GM18502 (cell line): ENCODE data around the gene STX17.
A peak's percentile ranks its signal among the peaks of the same experiment; 100 is the strongest.
"Not testable (repeated sequence)": the region's sequence is repeated elsewhere in the genome, so short reads cannot be mapped to it uniquely, and the experiment has no call there.

Experiments used
- ATAC-seq: cut with Tn5 transposase; IDR thresholded peaks from one replicate; pipeline ENCODE4 v1.9.1; 2021; ENCODE audit warnings: mild to moderate bottlenecking; ENCODE audit not compliant: unreplicated experiment, poor library complexity

Gene STX17

GRCh38 chr9:99906403-99907207 lies at the start of gene STX17:
Gene STX17 (plus strand): TSS chr9:99906654. CDS start chr9:99915240, 8,586 bp downstream.
- peak; percentile 86 for ATAC-seq

GRCh38 chr9:99857576-99857975 lies 48.9 kb upstream of the STX17 start:
- ATAC-seq, result not testable (repeated sequence)

DNA sequence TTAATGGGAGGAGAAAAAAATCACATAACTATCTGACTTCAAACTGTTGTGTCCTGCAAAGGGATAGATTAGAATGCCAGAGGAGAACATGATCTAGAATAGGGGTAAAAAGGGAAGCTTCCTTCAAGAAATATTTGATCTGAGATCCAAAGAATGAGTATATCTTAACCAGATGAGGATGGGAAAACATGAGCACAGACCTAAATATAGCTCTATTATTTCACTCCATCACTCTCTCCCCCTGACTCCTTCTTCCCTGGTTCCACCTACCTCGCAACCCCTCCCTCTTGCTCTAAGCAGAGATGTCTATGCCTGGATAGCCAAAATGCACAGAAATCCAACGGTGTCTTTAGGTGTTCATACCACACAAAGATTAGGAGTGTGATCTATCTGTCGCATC lies 48.4 kb upstream of the STX17 start:
- no peak for ATAC-seq

GRCh38 chr9:99859243-99859980 lies 47.0 kb upstream of the STX17 start:
- no peak for ATAC-seq

- no peak for ATAC-seq
Measured at GRCh38 chr9:99860266-99860665, 46.2 kb upstream of the STX17 start.

DNA sequence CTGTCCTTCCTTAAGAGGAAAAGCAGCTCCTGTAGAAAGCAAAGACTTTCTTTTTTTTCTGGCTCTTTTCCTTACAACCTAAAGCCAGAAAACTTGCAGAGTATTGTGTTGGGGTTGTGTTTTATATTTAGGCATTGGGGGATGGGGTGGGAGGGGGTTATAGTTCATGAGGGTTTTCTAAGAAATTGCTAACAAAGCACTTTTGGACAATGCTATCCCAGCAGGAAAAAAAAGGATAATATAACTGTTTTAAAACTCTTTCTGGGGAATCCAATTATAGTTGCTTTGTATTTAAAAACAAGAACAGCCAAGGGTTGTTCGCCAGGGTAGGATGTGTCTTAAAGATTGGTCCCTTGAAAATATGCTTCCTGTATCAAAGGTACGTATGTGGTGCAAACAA lies 42.5 kb upstream of the STX17 start:
- no peak for ATAC-seq

DNA sequence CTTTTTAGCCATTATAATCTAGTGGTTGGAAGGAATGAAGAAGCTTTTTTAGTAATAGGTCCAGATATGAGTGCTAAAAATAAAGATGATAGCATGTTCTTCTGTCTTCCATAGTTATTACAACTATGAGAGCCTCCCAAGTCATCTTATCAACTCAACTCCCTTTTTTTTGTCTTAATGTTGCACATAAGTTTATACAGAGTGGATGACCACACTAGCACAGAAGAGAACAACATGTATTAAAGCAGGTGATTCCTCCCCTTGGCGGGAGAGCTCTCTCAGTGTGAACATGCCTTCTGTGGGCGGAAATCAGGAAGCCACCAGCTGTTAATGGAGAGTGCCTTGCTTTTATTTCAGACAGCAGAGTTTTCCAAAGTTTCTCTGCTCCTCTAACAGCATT lies 40.1 kb upstream of the STX17 start:
- ATAC-seq, result no peak

DNA sequence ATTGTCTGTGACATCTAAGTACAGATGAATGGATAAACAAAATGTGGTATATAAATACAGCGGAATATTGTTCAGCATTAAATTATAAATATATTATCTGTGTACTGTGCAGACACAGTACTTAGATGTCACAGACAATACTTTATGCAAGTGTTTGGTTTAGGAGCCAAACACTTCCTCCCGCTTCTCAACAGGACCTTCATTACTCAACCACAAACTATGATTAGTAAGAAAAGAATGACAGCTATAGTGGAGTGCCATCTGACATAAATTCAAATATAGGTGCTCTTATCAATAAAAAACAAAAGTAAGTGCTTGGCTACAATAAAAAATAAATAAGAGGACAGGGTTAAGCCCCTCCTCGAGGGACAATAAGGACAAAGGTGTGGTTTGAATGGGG lies 38.9 kb upstream of the STX17 start:
- peak; percentile 32 for ATAC-seq

- peak; percentile 68 for ATAC-seq
Measured at GRCh38 chr9:99867968-99868367, 38.5 kb upstream of the STX17 start.

- peak; percentile 88 for ATAC-seq
Measured at GRCh38 chr9:99868845-99869244, 37.6 kb upstream of the STX17 start.

DNA sequence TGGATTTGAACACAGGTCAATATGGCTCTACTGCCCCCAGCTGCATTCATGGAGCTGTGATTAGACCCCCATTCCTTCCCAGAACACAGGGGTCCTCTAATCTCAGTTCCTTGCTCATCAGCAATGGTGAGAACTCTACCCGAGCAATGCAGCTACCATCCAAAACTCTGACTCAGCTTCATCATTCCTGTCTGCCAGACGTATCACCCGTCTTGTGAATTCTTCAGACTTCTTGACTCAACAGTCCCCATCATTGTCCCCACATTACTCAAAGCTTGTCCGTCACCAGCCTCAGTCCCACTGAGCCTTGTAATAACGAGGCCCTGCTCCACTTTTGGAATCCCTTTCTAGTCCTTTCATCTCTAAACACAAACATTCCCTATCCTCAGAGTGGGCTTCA lies 36.3 kb upstream of the STX17 start:
- ATAC-seq, result no peak

DNA sequence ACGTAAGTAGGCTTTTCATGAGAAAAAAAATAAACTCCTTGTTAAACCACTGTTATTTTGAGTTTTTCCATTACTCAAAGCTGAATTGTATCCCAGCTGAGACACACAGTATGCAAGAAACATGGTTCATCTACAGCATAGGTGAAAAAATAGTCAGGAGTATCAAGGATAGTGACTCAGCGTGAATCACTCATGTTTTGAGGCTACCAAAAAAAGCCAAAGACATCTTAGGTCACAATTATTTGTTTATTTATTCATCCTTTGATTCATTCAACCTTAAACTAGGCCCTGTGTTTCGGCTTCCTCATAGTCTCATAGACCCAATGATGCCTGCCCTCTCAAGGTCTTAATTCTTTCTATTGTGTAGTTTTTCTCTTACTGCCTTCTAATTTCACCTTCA lies 32.9 kb upstream of the STX17 start:
- no peak for ATAC-seq

- ATAC-seq, result no peak
Measured at GRCh38 chr9:99873943-99874584, 32.4 kb upstream of the STX17 start.

DNA sequence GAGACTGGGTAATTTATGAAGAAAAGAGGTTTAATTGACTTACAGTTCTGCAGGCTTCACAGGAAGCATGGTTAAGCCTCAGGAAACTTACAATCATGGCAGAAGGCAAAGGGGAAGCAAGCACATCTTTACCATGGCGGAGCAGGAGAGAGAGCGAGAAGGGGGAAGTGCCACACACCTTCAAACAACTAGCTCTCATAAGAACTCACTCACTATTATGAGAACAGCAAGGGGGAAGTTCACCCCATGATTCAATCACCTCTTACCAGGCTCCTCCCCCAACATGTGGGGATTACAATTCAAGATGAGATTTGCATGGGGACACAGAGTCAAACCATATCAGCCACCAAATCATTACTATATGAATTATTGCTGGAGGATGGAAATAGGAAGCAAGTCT lies 30.3 kb upstream of the STX17 start:
- ATAC-seq, result no peak

DNA sequence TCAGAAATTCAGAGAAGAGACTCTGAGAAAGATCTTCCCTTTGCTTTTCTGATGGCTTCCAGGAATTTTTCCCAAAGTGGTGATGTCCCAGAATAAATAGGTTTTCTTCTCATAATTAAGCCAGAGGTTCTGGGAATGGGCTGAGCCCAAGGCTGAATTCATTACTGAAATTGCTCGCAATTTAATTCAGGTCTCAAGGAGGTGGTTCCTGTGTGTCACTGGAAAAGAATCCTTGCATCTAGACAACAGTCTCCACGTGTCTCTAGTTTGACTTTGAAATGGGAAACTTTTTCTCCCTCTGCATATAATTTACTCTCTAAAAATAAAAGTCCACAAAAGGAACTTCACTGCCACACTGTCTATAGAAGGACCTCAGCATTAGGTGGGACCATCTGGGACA lies 27.8 kb upstream of the STX17 start:
- no peak for ATAC-seq

GRCh38 chr9:99881769-99882168 lies 24.7 kb upstream of the STX17 start:
- ATAC-seq, result no peak

- ATAC-seq, result no peak
Measured at GRCh38 chr9:99885747-99886146, 20.7 kb upstream of the STX17 start.

DNA sequence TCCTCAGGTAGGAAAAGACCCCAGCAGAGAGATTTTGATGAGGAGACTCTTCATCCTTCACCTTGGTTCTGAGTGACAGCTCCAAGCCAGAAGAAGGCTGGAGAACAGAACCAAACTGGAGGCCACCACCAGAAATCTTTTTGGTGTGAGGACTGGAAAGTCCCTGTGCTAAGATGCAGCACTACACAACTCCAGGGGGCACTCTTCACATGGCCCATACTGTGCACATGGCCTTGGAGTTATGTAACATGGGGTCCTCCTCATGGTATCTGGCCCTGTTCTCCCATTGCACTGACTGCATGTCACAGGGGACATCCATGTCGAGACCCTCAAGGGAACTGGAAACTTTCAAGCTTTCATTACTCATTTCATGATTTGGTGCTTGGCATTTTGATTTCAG lies 17.3 kb upstream of the STX17 start:
- ATAC-seq, result no peak

DNA sequence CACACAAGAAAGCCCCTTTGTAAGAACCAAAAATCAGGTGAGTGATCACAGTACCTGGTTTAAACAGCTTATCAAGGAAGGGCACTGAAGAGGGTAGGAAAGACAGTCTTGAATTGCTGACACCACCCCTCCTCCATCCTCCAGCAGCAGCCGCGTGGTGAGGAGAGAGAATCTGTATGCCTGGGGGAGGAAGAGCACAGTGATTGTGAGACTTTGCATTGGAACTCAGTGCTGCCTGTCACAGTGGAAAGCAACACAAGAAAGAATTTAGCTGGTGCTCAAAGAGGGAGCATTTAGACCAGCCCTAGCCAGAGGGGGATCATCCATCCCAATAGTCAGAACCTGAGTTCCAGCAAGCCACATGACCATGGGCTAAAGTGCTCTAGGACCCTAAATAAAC lies 11.6 kb upstream of the STX17 start:
- no peak for ATAC-seq

DNA sequence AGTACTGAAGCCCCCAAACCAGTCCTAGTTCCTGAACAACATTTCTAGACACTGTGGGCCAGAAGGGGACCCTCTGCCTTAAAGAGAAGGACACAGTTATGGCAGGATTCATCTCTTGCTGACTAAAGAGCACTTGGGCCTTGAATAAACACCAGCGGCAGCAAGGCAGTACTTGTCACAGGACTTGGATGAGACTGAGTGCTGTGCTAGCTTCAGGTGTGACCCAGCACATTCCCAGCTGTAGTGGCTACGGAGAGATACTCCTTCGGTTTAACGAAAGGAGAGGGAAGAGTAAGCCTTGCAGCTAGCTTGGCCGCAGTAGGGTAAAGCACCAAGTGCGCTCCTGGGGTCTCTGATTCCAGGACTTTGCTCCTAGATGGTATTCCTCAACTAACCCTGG lies 10.9 kb upstream of the STX17 start:
- ATAC-seq, result no peak

- ATAC-seq, result no peak
Measured at GRCh38 chr9:99896119-99896518, 10.3 kb upstream of the STX17 start.
